Muscle of arm (tissue), 12 donors: ENCODE measurements around the gene LGALS3BP. TPM values are rescaled to one million over a fixed set of nuclear protein-coding genes. Genes with fewer than 3 reads are reported as not detected.

Experiments
- DNase-seq: peaks from one replicate; pipeline ENCODE4 v3.0.0-alpha.2; 2013
- polyA plus RNA-seq, 12 donors: library from polyadenylated mRNA; unstranded; fragments of 120-200 nt; gene quantifications; one replicate each; pipeline ENCODE4 v1.2.1, GENCODE V29; 2013; ENCODE audit not compliant: insufficient read length in 12 of 12

The LGALS3BP gene
- polyA plus RNA-seq, 12 donors: 43.2 to 67.4 (median 44.9) TPM; not detected in 1

GRCh38 chr17:78922816-78923498, 56.8 kb downstream of the LGALS3BP start:
- no peak for DNase-seq

DNA sequence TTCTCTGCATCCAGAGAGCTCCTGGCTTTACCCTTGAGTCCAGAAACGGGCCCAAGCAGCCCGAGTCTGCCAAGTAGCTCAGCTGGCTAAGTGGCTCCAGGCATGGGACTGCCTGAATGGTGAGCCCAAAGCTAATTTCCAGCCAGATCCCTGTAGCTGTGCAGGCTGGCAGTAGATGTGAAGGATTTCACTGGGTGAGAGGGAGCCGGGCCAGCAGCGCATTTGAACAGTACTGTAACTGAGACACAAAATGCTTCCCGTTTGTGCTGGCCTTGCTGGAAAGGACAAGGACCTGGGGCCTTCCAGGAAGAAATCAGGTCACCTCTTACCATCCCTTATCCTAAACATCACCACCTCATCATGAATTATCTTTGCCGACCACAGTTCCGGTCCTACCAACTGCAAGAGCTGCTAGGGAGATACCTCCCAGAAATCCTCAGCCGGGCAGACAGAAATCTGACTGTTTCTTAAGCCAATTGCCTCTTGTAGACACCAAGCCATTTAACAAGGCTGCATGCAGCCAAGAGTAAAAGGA, 58.2 kb downstream of the LGALS3BP start:
- peak; percentile 50 for DNase-seq

Other genes with a start within 250 kb of the LGALS3BP start
- gene CYTH1, start 197.7 kb downstream of the LGALS3BP start, polyA plus RNA-seq: 10 to 100 TPM in 11 of 12 donors, not detected in 1; 18.7 to 48.9 (median 24.0) TPM
- gene USP36, start 139.1 kb downstream of the LGALS3BP start, polyA plus RNA-seq: 10 to 100 TPM in 11 of 12 donors, not detected in 1; 27.5 to 43.3 (median 30.5) TPM
- under 1 TPM in 8 of 12 donors, not detected in 4; 0.09 to 0.65 (median 0.35) TPM for gene CEP295NL, start 76.7 kb downstream of the LGALS3BP start, polyA plus RNA-seq
- 100 to 1,000 TPM in 11 of 12 donors, not detected in 1; 170 to 334 (median 201) TPM for gene TIMP2, start 54.5 kb downstream of the LGALS3BP start, polyA plus RNA-seq
- gene CANT1, start 29.8 kb upstream of the LGALS3BP start, polyA plus RNA-seq: 10 to 100 TPM in 11 of 12 donors, not detected in 1; 20.7 to 33.6 (median 26.8) TPM
- gene C1QTNF1, start 44.2 kb upstream of the LGALS3BP start, polyA plus RNA-seq: 10 to 100 TPM in 2 of 12 donors, 1 to 10 TPM in 8, not detected in 2; 2.9 to 16.4 (median 5.3) TPM
- gene ENGASE, start 94.9 kb upstream of the LGALS3BP start, polyA plus RNA-seq: 10 to 100 TPM in 11 of 12 donors, not detected in 1; 12.5 to 30.6 (median 16.5) TPM